ENCODE data around the gene TPH2. TPM values are rescaled to one million over a fixed set of nuclear protein-coding genes. Genes with fewer than 3 reads are reported as not detected.

The TPH2 gene
- polyA plus RNA-seq, 3 donors: not detected

GRCh38 chr12:71941174-71941573, 2.5 kb downstream of the TPH2 start:
- H3K4me2 ChIP-seq (replicated peaks; ENCODE audit: extremely low read depth, low read length, poor library complexity, severe bottlenecking): no peak overlapping the region
- Mint-ChIP-seq H3K4me1 (peaks cover 3% of the 10 kb centered on the region), H3K27me3 (ENCODE audit: low read depth in 3 of 3) (peaks cover 8 to 34% (median 21%) of the 10 kb centered on the region in 3 donors), H3K36me3 (no peaks in the 10 kb centered on the region), H3K9me3 (no peaks in the 10 kb centered on the region), H3K27ac (no peak overlapping the region), H3K4me3 (no peak overlapping the region)
- H3K79me2 ChIP-seq (ENCODE audit: insufficient read depth, low read length): no peaks in the 10 kb centered on the region
- H2AFZ ChIP-seq (ENCODE audit: insufficient read depth, low read depth, low read length, poor library complexity, severe bottlenecking): no peak overlapping the region
- DNase-seq: no peak
- H3K9me3 ChIP-seq (replicated peaks in 1 of 2; ENCODE audit: control insufficient read depth in 1 of 2, insufficient read depth in 1 of 2, low read length in 2 of 2): no peaks in the 10 kb centered on the region
- no peaks in the 10 kb centered on the region for H4K20me1 ChIP-seq (ENCODE audit: insufficient read depth, low read length)
- H3K27ac ChIP-seq (ENCODE audit: low read depth in 1 of 2, low read length in 2 of 2): no peak overlapping the region
- no CpG with 5 or more reads among the region's 6 CpGs for WGBS (ENCODE audit: insufficient coverage)
- intact Hi-C loops (cut with micrococcal nuclease): no loop called here
- no peaks in the 10 kb centered on the region for H3K36me3 ChIP-seq (replicated peaks in 1 of 2; ENCODE audit: control insufficient read depth in 1 of 2, insufficient read depth in 2 of 2, low read length in 2 of 2)
- no peak overlapping the region for H3K4me3 ChIP-seq (replicated peaks in 1 of 3; ENCODE audit: low read depth in 2 of 3, low read length in 3 of 3)
- H3K9ac ChIP-seq (ENCODE audit: insufficient read depth, low read length, poor library complexity, severe bottlenecking): no peak overlapping the region
- TF ChIP-seq CTCF (IDR thresholded peaks at IDR 0.05): no peak
- peaks cover 11 to 27% of the 10 kb centered on the region in 2 donors for H3K27me3 ChIP-seq (ENCODE audit: control insufficient read depth in 2 of 2, insufficient read depth in 2 of 2, low read length in 2 of 2)
- H3K4me1 ChIP-seq (ENCODE audit: control insufficient read depth in 1 of 2, insufficient read depth in 2 of 2, low read length in 2 of 2): no peaks in the 10 kb centered on the region

GRCh38 chr12:71942259-71942658, 3.6 kb downstream of the TPH2 start:
- H3K9me3 ChIP-seq (replicated peaks in 1 of 2; ENCODE audit: control insufficient read depth in 1 of 2, insufficient read depth in 1 of 2, low read length in 2 of 2): no peaks in the 10 kb centered on the region
- no peaks in the 10 kb centered on the region for H3K79me2 ChIP-seq (ENCODE audit: insufficient read depth, low read length)
- Mint-ChIP-seq H3K36me3 (no peaks in the 10 kb centered on the region), H3K9me3 (no peaks in the 10 kb centered on the region), H3K4me1 (peaks cover 3% of the 10 kb centered on the region), H3K27ac (no peak overlapping the region), H3K4me3 (no peak overlapping the region), H3K27me3 (ENCODE audit: low read depth in 3 of 3) (peaks cover 7 to 34% (median 25%) of the 10 kb centered on the region in 3 donors)
- no peak overlapping the region for H2AFZ ChIP-seq (ENCODE audit: insufficient read depth, low read depth, low read length, poor library complexity, severe bottlenecking)
- no peak for TF ChIP-seq CTCF (IDR thresholded peaks at IDR 0.05)
- no peaks in the 10 kb centered on the region for H3K36me3 ChIP-seq (replicated peaks in 1 of 2; ENCODE audit: control insufficient read depth in 1 of 2, insufficient read depth in 2 of 2, low read length in 2 of 2)
- 93% methylated on average over 2 of the region's 2 CpGs for WGBS (ENCODE audit: insufficient coverage)
- peaks cover 19 to 29% of the 10 kb centered on the region in 2 donors for H3K27me3 ChIP-seq (ENCODE audit: control insufficient read depth in 2 of 2, insufficient read depth in 2 of 2, low read length in 2 of 2)
- no peak overlapping the region for H3K27ac ChIP-seq (ENCODE audit: low read depth in 1 of 2, low read length in 2 of 2)
- H3K4me1 ChIP-seq (ENCODE audit: control insufficient read depth in 1 of 2, insufficient read depth in 2 of 2, low read length in 2 of 2): no peaks in the 10 kb centered on the region
- DNase-seq: no peak
- H3K9ac ChIP-seq (ENCODE audit: insufficient read depth, low read length, poor library complexity, severe bottlenecking): no peak overlapping the region
- H3K4me3 ChIP-seq (replicated peaks in 1 of 3; ENCODE audit: low read depth in 2 of 3, low read length in 3 of 3): no peak overlapping the region
- no peaks in the 10 kb centered on the region for H4K20me1 ChIP-seq (ENCODE audit: insufficient read depth, low read length)
- H3K4me2 ChIP-seq (replicated peaks; ENCODE audit: extremely low read depth, low read length, poor library complexity, severe bottlenecking): no peak overlapping the region
- intact Hi-C loops (cut with micrococcal nuclease): no loop called here

Measured in CD14-positive monocyte (primary cell).